Epithelial cell of esophagus (primary cell): ENCODE measurements around the gene ACER2.
A peak's percentile ranks its signal among the peaks of the same experiment; 100 is the strongest.

ENCODE experiments used
- DNase-seq: peaks from one replicate; pipeline ENCODE4 v3.0.0; 2010; ENCODE audit warnings: low read depth
- H3K4me3 ChIP-seq: 2 replicates; pipeline ENCODE4 v1.5.1; 2011; ENCODE audit warnings: mild to moderate bottlenecking, low read length, control low read depth
- TF ChIP-seq, protein P1 (sequence below): IDR thresholded peaks from 2 replicates; pipeline ENCODE4 v1.5.1; 2011; ENCODE audit warnings: low read depth, mild to moderate bottlenecking, low read length, control low read depth, inconsistent platforms; ENCODE audit not compliant: insufficient read depth; ENCODE audit errors: missing control alignments

Gene ACER2

GRCh38 chr9:19490828-19491227, 82.0 kb downstream of the ACER2 start:
- H3K4me3 ChIP-seq: no peak overlapping the region
- TF ChIP-seq, protein P1, sequence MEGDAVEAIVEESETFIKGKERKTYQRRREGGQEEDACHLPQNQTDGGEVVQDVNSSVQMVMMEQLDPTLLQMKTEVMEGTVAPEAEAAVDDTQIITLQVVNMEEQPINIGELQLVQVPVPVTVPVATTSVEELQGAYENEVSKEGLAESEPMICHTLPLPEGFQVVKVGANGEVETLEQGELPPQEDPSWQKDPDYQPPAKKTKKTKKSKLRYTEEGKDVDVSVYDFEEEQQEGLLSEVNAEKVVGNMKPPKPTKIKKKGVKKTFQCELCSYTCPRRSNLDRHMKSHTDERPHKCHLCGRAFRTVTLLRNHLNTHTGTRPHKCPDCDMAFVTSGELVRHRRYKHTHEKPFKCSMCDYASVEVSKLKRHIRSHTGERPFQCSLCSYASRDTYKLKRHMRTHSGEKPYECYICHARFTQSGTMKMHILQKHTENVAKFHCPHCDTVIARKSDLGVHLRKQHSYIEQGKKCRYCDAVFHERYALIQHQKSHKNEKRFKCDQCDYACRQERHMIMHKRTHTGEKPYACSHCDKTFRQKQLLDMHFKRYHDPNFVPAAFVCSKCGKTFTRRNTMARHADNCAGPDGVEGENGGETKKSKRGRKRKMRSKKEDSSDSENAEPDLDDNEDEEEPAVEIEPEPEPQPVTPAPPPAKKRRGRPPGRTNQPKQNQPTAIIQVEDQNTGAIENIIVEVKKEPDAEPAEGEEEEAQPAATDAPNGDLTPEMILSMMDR: no peak
- no peak for DNase-seq

- TF ChIP-seq, protein P1: no peak
- DNase-seq: no peak
- no peak overlapping the region for H3K4me3 ChIP-seq
Observed at GRCh38 chr9:19492775-19493173, 84.0 kb downstream of the ACER2 start.

GRCh38 chr9:19493174-19493811, 84.5 kb downstream of the ACER2 start:
- TF ChIP-seq, protein P1: peak; percentile 77
- no peak overlapping the region for H3K4me3 ChIP-seq
- DNase-seq: peak; percentile 59

GRCh38 chr9:19493876-19494275, 85.1 kb downstream of the ACER2 start:
- no peak overlapping the region for H3K4me3 ChIP-seq
- DNase-seq: no peak
- TF ChIP-seq, protein P1: no peak

DNA sequence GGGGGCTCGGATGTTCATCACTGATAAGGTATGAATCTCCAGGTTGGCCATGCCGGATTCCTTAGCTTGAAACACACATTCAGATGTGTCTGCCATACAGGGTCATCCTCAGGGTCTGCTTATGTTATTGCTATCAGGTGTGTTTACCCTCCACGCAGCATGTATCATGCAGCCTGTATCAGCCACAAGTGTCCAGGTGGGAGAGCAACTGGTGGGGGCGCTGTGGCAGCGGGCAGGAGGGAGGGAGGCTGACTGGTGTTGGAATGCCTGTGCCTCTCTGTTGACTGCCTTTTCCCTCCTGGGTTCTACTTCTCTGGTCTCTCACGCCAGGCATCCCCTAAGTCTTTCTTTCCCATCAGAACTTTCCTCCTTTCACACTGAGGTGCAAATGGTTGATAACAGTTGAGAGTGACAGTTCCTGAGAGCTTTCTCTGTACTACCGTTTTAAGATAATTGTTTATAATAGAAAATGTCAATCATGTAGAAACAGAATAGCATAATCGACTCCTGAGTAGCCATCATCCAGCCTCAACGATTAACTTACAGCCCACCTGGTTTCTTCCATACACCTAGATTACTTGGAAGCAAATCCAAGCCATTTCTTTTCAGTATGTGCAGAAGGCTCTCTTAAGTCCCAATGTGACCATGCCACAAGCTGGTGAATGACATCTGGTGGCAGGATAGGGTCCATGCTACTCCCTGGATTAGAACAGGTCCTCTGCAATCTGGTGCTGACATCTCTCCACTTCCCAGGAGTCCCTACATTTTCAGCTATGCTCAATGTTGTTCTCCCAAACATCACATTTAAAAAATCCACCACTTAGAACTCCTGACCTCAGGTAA, 86.6 kb downstream of the ACER2 start:
- no peak overlapping the region for H3K4me3 ChIP-seq
- TF ChIP-seq, protein P1: no peak
- DNase-seq: no peak

- no peak for DNase-seq
- H3K4me3 ChIP-seq: no peak overlapping the region
- TF ChIP-seq, protein P1: no peak
Observed at GRCh38 chr9:19496321-19497050, 87.7 kb downstream of the ACER2 start.
